GM19328 (cell line): ENCODE measurements around the gene CCDC167.
"Not testable (repeated sequence)": the region's sequence is repeated elsewhere in the genome, so short reads cannot be mapped to it uniquely, and the experiment has no call there.

Experiments used
- ATAC-seq: cut with Tn5 transposase; IDR thresholded peaks from one replicate; pipeline ENCODE4 v1.9.1; 2021; ENCODE audit warnings: mild to moderate bottlenecking, moderate library complexity; ENCODE audit not compliant: unreplicated experiment

CCDC167 gene

DNA sequence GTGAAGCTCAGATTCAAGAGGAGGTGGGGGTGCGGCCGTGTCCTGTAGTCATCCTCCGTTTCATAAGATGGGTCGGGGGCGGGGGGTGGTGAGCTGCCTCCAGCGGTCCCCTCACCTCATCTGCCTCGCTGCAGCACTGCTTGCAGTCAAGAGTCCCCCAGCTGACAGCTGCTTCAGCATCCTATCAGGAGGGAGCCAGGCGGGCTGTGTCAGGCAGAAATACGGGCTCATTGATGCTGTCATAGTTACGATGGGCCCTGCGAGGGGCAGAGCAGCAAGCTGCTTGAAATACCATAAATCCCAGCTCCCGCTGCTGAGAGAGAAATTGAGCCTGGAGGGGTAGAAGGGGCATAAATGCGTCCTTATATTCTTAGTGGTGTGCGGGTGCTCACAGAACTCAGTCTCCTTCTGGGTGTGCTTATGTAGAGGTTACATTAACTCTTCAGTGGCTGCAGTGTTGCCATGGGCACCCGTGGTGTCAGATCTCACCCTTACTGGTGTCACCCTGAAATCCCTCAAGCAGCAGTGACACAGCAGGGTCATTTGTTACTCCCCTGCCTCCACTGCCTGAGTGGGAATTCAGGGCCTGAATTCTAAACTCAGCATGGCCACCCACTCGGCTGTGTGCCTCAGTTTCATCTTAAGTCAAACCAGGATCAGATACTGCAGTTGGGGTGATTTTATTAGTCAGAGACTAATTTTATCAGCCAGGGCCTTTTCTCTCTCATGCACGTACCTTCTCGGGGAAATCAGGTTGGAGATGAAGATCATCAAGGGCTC is 21.8 kb downstream of the CCDC167 start:
- no peak for ATAC-seq

DNA sequence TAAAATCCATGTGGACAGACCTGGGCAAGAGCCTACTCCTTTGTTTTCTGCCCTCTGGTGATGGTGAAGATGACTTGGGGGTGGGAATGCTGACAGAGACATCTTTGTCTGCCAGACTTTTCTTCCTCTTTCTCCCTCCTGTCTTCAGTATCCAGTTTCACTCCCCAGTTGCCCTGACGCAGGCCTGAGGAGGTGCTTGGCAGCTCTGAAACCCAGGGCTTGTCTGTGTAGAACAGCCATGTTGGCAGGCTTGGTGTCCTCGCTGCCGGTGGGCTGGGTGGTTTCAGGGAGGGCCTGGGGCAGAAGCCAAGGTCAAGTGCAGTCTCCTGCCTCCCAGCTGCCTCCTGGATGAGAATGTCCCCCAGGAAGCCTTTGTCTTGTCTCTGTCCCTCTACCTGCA is 22.5 kb downstream of the CCDC167 start:
- ATAC-seq: no peak

DNA sequence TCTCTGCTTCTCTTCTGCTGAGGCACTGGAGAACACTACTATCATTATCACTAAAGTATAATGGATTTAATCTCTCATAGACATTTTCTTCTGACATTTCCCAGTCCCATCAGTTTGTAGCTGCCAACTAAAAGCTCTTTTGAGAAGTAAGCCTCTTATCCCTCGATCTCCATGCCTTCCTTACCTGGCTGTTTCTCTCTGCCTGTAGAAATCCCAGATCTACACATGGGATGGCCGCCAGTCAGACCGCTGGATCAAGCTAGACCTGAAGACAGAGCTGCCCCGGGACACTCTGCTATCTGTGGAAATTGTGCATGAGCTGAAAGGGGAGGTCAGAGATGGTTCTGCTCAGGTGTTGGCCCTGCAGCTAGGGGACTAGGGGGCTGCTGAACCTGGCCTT is 25.4 kb downstream of the CCDC167 start:
- ATAC-seq: no peak

DNA sequence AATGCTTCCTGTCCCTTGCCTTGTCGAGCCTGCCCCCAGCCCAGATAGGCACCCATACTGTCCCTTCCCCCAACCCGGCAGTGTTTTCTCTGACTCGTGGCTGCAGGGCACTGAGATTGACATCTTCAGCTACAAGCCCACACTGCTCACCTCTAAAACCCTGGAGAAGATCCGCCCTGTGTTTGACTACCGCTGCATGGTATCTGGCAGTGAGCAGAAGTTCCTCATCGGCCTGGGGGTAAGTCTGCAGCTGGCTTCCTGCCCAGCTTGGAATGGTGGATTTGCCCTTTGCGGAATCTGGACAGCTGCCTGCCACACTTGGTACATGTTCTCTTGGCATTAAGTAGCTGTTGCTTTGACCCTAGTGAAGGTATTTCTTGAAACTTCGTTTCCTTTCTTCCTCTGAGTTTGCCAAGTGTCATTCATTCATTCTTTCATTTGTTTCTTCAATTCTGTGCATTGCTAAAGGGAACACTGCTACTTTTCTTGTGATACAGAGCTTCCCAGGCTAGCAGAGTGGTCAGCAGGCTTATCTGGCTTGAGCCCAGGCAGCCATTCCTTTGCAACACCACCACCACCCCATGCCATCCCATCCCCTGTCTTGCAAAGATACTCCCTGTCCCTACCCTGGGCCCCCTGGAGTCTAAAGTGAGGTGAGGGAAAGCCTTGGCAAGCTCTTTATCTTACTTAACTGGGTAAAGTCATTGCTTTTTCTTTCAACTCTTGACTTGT is 26.2 kb downstream of the CCDC167 start:
- no peak for ATAC-seq

DNA sequence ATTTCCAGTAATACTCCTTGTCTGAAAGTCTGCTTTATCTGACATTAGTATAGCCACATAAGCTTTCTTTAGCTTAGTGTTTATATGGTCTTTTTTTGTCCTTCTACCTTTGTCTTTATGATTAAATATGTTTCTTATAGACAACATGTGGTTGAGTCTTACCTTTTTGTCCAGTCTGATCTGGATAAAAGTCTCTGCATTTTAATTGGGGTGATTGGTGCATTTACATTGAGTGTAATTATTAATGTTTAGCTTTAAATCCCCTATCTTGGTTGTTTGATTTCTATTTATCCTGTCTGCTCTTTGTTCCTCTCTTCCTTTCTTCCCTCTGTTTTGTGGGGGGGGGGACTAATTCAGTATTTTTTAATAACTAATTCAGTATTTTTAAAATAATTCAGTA is 32.0 kb downstream of the CCDC167 start:
- ATAC-seq: no peak

DNA sequence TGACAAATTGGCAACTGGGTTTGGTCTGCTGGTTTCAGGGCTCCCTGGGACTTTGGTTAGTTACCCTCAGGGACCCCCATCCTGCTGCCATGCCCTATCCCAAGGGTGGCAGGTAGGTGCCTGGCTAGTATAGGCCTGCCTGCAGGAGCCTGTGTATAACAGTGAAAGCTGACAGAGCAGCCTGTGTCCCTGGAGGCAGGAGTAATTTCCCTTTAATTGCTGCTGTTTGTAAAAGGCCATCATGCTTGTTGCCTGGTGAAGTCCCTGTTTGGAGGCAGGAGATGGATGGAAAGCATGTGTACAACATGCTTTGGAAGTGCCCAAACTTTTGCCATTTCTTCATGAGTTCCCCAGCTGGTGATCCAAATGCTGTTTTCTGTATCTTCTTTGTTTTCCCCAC is 36.6 kb downstream of the CCDC167 start:
- no peak for ATAC-seq

DNA sequence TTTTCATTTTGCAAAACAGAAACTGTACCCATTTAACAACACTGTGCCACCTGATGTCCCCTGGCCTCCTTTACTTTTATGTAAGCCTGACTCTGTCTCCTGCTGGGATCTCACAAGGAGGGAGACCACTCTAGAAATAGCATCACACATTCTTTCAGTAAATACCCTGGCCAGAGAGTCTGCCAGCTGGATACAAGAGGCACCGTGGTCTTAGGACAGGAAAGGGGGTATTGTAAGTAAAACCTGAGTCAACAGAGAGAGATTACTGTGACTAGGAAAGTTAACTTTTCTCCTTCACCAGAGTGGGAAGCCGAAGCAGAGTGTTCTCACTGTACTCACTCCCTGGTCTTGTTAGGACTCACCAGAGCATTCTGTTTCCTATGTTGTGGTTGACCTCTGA is 38.9 kb downstream of the CCDC167 start:
- ATAC-seq: no peak

DNA sequence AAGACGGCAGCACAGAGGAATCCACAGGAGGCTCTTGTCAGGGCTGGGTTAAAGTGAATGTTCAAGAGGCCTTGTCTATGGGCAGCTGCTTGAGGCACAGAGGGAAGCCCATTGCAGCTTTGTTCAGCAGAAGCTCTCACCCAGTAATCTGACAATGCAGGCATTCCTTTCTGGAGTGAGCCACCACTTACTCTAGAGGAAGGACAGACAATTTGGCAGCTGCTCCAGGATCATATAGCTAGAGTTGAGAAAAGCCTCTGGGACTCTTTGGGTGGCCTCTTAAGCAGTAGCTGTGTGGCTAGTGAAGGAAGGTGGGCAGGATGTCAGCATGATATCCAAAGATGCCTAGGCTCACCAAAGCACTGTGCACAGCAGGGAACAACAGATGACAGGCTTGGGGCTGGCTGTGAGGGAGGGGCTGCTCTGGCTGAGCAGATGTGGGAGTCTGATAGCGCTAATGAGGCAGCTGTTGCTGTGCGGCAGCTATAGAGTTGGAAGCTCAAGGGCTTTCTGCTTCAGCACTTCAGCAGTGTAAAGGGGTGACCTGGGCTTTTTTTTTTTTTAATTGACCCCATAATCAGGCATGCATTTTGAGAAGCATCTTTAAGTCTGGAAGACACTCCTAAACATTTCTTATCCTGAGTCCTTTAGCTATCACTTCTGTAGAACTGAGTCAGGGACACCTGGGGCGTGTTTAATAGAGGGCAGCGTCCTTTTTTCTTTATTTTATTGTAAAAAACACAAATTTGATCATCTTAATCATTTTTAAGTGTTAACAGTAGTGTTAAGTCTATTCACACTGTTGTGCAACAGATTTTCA is 39.5 kb downstream of the CCDC167 start:
- no peak for ATAC-seq

DNA sequence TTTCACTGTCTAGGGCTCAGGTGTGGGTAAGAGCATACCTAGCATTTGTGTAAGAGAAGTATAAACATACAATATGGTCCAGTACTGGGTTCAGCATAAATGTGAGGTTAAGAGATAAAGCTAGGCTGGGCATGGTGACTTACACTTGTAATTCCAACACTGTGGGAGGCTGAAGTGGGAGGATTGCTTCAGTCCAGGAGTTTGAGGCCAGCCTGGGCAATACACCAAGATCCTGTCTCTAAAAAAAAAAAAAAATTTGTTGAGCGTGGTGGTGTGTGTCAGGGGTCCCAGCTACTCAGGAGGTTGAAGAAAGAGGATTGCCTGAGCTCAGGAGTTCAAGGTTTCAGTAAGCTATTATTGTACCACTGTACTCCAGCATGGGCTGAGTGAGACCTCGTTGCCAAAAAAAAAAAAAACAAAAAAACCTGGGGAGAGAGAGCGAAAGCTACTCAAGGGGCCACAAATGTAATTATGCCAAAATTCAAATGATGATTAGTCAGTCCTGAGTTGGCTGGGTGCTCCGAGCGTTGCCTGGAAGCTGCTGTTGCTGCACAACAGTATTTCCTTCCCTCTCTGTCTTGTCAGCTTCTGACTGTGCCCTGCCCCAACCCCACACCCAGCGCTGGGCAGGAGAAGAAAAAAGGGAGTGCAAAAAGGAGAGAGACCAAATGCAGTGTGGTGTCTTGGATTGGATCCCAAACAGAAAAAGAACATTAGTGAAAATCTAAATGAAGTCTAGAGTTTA is 42.7 kb downstream of the CCDC167 start:
- ATAC-seq: no peak

DNA sequence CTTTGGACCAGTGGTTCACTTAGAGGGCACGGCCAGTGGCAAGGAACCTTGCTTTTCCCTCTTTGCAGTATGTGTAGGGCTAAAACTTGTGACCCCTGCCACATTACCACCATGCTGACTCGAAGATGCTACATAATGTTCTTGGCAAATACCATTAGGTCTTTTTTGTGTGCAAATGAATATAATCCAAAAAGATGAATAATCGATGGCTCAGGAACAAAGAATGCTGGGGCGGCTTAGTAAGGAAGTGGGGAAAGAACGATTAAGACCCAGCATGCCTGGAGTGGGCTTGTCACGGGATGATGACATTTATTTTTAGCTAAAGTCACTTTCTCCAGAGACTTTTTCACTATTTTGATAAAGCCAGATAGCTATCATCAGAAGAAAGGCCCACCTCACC is 43.6 kb downstream of the CCDC167 start:
- no peak for ATAC-seq

DNA sequence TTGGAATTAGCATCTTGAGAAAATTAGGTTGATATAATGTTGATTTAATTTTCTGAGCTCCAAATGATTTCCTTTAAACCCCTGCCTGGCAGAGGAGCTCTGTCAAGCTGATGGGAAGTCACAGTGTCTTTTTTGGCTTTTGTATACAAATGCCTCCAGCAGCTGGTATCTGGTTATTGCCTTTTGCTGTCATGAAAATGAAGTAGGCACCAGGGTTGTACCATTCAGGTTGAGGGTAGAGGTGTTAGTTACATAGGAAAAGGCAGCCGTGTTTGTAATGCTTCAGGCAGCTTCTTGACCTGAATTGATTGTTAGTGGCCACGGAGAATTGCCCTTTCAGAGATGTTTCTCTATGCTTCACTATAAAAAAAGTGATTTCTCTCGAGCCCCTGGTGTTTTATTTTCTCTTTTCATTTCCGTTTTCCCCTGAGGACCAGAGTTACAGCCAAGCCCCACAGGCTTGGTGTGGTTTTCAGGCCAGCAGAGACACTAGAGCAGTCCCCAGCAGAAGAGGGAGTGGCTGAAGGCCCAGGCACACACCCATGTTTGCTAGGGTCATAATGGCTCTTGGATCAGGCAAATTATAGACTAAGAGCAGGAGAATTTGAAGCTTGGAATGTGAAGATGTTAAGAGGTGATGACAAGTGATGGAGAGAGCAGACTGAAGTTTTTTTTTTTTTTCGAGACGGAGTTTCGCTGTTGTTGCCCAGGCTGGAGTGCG is 45.1 kb downstream of the CCDC167 start:
- no peak for ATAC-seq

DNA sequence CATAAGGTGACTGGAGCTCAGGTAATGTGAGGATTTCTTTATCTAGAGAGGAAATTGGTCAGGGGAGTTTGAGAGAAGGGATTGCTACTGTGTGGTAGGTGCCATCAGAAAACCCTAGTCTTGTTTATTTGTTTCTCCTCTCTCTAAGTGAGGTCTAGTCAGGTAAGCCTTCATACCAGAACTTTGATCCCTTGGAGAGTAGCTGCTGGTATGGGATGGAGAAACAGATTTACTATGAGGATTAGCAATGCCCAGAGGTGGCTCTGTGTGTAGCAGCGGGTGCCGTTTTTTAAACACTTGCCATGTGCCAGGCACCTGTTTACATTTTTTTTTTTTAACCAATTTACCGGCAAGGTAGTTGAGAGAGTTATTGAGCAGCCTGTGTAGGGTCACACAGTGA is 47.2 kb downstream of the CCDC167 start:
- no peak for ATAC-seq

DNA sequence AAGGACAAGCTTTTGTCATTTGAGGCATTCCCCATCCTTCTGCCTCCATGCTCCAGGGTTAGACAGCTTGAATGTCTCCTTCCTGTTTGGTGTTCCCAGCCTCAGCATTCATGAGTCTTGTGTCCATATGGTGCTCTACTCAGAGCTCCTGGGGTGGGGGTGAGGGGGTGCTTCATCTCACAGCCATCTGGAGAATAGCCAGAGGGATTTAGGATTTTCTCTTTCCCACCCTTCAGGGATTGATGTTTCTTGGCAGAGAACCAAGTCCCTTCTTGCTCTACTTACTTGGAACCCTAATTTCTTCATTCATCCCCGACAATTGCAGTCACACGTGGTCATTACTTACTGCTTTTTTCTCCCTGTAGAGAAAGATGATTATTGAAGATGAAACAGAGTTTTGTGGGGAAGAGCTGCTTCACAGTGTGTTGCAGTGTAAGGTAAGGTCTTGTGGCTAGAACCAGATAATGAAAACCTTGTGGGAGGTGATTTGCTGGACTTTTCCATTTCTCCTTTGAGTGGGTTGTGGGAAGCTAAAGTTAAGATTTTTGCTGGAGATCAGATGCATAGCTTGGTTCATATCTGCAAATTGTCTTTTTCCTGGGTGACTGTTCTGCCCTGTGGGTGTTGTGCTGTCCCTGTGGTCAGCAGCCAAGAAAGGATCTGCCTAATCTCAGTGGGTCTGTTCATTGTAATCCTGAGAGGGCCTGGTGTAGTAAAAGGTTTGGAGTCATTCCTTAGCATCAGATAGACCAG is 48.1 kb downstream of the CCDC167 start:
- ATAC-seq: no peak

DNA sequence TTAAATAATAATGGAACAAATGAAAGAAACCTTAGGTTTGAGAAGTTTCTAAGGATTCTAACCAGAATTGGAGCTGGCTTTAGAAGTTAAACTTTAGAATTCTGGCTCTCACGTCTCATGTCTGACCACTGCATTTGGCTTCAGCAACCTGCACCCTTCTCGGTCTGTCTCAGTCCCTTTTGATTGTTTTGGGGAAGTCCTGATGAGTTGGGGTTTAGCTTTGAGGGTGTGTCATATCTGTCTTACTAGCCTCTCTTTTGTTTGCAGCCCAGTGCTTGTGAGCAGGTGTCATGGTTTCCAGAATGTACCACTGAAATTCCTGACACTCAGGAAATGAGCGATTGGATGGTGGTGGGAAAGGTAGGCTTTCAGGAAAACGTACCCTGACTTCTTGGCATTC is 49.7 kb downstream of the CCDC167 start:
- ATAC-seq: no peak

DNA sequence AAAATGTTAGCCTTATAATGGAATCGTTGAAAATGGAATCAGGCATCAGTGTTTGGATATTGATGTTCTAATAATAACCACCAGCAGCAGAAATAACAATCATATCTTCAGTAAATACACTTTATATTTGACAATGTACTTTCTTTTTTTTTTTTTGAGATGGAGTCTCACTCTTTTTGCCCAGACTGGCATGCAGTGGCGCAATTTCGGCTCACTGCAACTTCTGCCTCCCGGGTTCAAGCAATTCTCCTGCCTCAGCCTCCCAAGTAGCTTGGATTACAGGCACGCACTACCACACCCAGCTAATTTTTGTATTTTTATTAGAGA is 56.5 kb downstream of the CCDC167 start:
- not testable (repeated sequence) for ATAC-seq

DNA sequence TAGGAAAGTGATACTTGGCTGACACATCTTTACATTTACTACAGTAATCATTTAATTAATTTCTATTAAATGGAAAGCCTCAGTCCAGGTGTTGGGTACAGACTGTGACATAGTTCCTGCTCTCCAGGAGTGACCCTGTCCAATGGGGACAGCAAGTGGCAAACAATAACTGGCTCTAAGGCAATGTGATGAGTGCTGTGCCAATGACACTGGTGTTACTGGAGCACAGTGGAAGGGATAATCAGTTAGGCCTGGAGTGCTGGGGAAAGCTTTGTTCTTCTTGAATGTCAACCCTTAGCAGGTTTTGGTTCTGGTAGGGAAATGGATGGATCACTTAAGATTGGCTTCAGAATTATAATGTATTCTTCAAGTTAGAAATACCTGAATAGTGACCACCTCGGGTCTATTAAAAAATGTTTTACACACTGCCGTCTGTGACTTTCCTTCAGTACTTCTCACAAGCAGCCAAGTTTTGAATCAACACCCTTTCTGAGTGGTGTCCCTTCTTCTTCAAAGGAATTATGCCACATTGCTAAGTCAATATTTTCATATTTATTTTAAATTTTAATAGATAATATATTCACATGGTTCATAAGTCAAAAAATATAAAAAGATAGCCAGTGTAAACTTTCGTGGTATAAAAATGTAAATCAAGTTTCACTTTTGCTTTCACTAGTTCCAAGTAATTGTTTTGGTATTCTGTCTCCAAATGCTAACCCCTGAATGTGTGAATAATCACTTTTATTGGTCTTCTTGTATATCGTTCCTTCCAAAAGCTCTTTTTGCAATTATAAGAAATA is 57.1 kb downstream of the CCDC167 start:
- ATAC-seq: no peak

DNA sequence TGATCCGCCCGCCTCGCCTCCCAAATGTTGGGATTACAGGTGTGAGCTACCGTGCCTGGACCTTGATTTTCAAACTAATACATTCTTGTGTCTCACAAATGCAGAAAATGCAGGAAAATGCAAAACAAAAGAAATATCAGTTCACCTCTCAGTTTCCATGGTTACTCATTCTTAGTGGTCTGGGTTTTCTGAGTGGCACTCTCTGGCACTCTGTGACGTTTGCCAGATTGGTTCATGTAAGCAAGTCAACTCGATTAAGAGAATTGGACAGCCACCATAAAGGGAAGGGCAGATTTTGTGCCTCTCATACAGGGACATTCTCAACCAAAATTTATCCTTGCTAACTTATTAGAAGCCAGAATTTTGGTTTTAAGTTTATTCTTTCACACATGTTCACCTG is 58.0 kb downstream of the CCDC167 start:
- ATAC-seq: no peak

DNA sequence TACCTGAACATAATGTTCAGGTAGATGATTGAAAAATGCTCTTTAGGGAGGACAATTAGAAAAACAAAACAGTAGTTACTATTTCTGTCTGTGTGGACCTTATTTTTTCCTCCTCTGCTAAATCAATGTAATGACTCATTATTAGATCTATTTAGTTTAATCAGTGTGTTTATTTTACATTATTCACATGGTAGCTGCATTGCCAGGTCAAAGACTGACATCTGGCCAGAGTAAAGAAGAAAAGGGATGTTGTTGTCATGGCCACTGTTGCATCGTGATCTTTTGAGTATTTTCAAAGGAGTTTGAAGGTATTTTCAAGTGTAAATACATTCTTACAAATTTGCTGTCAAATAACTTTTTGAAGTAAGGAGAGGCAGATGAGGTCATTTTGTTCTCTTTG is 60.8 kb downstream of the CCDC167 start:
- no peak for ATAC-seq

DNA sequence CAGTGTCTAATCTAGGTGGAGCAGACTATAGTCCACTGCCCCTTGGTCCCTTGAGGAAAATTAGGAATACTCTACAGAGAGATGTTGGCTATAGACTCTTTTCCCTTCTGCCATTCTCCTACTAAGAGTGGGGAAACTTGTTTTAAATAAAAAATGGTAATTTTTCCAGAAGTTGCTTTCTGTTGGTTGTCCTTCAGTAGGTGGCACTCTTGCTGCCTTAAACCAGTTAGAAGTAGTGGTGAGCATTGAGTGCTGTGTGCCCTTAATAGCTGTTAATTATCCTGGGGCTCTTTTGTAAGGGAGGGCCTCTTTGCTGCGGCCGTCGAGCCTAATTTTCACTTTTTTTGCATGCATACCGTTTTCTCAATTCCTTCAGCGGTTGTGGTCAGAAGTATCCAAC is 63.9 kb downstream of the CCDC167 start:
- no peak for ATAC-seq
